RWPE1 (cell line): ENCODE data around the gene ZNF100.

ENCODE experiments used
- CTCF ChIA-PET: fragments of 350-600 bp; sonication (Branson Sonifier 250); formaldehyde crosslinking; extraction: SDS; loops from one replicate; lab custom pipeline; 2021; lab: Yijun Ruan, JAX
- POLR2A ChIA-PET: fragments of 400-600 bp; formaldehyde crosslinking; extraction: SDS; loops from one replicate; lab custom pipeline; 2020; ENCODE audit warnings: antibody characterized with exemption; ENCODE audit not compliant: low non-redundant PET; lab: Yijun Ruan, JAX
- DNase-seq: peaks from one replicate; pipeline ENCODE4 v3.0.0; 2012; ENCODE audit warnings: low spot score
- H3K27ac ChIP-seq: fragments of 450-650 bp; 2 replicates; pipeline ENCODE4 v1.5.1; 2017
- CTCF ChIP-seq: fragments of 450-650 bp; conservative IDR thresholded peaks from 2 replicates; pipeline ENCODE4 v1.5.1; 2017; ENCODE audit warnings: low read depth, mild to moderate bottlenecking

ZNF100 gene

GRCh38 chr19:21698215-21698614, 69.2 kb downstream of the ZNF100 start:
- no peak overlapping the region for H3K27ac ChIP-seq
- peak; percentile 29; the same call in 1 of the 2 replicates for TF ChIP-seq CTCF
- DNase-seq = no peak
- ChIA-PET CTCF (interaction anchor here (0.6 kb wide), 1 partner anchor 834 kb away, joined by 4 read pairs; no protein-coding TSS in a partner anchor), POLR2A (no interaction called here)

GRCh38 chr19:21697698-21698097, 69.7 kb downstream of the ZNF100 start:
- DNase-seq = no peak
- POLR2A ChIA-PET = no interaction called here
- no peak overlapping the region for H3K27ac ChIP-seq
- CTCF ChIA-PET = interaction anchor here (0.7 kb wide), 1 partner anchor 122 kb away, joined by 3 read pairs; no protein-coding TSS in a partner anchor
- TF ChIP-seq CTCF = no peak

GRCh38 chr19:21694171-21694906, 73.0 kb downstream of the ZNF100 start:
- no peak overlapping the region for H3K27ac ChIP-seq
- no peak for TF ChIP-seq CTCF
- POLR2A ChIA-PET = no interaction called here
- no peak for DNase-seq
- CTCF ChIA-PET = no interaction called here

- CTCF ChIA-PET = no interaction called here
- H3K27ac ChIP-seq = no peak overlapping the region
- no peak for DNase-seq
- no peak for TF ChIP-seq CTCF
- POLR2A ChIA-PET = no interaction called here
These were observed 74.0 kb downstream of the ZNF100 start for GRCh38 chr19:21693399-21693798.

- no peak for TF ChIP-seq CTCF
- no peak for DNase-seq
- ChIA-PET POLR2A (no interaction called here), CTCF (interaction anchor here (0.6 kb wide), 1 partner anchor 21 kb away, joined by 4 read pairs; no protein-coding TSS in a partner anchor)
- H3K27ac ChIP-seq = no peak overlapping the region
These were observed 75.7 kb downstream of the ZNF100 start for GRCh38 chr19:21691661-21692060.

- no peak for TF ChIP-seq CTCF
These were observed 78.9 kb downstream of the ZNF100 start for GRCh38 chr19:21688464-21688863.

More at GRCh38 chr19:21688464-21688863, 78.9 kb downstream of the ZNF100 start:
- CTCF ChIA-PET = no interaction called here
- H3K27ac ChIP-seq = no peak overlapping the region
- POLR2A ChIA-PET = no interaction called here
- DNase-seq = no peak
